HG03521 (cell line): ENCODE results near the gene PSMD1.
A peak's percentile ranks its signal among the peaks of the same experiment; 100 is the strongest.
"Not testable (repeated sequence)": the region's sequence is repeated elsewhere in the genome, so short reads cannot be mapped to it uniquely, and the experiment has no call there.

Source experiments
- ATAC-seq: cut with Tn5 transposase; IDR thresholded peaks from one replicate; pipeline ENCODE4 v1.9.1; 2021; ENCODE audit warnings: mild to moderate bottlenecking, moderate library complexity; ENCODE audit not compliant: unreplicated experiment

Gene PSMD1

DNA sequence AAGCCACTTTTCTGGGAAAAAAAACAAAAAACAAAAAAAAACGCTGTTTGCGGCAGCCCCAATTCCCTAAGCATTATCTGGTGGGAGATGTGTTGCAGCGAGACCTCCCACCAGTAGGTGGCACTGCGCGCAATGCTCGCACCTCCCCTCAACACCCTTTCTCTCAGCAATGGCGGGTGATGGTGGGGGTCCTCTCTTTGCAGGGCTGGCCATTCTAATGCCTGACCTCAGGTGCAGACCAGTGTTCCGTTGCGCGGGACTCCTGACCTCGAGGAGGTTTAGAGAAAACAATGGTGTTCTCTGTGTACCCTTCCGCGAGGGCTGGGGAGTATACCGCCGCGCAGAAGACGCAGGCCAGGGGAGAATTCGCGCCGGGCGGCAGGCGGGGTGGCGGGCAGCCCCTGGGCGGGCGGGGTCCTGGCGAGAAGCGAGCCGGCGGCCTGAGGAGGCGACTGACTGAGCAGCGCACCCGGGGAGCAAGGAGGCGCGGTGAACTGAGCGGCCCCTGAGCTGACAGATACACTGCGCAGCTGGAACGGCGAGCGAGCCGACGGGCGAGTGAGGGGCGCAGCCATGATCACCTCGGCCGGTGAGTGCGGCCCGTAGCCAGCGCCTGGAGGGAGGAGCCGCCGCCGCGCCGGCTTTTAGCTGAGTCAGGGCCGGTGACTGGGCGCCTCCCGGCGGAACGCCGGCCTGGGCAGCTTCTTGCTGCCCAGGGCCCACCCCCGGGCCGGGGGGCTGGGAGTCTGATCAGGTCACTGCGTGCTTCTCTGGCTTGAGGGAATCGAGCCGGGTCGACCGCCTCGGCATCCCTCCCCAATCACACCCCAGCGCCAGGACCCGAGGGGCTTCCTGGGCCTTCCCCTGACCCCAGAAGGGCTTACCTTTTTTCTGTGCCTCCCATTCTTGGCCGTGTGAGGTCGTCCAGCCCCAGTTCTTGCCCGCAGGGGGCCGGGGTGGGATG is at the start of gene PSMD1:
TSS of gene PSMD1 (plus strand) at position 415 of the 964 bp plus-strand sequence. CDS start at position 574, 159 bp downstream.
- peak; percentile 67 for ATAC-seq

DNA sequence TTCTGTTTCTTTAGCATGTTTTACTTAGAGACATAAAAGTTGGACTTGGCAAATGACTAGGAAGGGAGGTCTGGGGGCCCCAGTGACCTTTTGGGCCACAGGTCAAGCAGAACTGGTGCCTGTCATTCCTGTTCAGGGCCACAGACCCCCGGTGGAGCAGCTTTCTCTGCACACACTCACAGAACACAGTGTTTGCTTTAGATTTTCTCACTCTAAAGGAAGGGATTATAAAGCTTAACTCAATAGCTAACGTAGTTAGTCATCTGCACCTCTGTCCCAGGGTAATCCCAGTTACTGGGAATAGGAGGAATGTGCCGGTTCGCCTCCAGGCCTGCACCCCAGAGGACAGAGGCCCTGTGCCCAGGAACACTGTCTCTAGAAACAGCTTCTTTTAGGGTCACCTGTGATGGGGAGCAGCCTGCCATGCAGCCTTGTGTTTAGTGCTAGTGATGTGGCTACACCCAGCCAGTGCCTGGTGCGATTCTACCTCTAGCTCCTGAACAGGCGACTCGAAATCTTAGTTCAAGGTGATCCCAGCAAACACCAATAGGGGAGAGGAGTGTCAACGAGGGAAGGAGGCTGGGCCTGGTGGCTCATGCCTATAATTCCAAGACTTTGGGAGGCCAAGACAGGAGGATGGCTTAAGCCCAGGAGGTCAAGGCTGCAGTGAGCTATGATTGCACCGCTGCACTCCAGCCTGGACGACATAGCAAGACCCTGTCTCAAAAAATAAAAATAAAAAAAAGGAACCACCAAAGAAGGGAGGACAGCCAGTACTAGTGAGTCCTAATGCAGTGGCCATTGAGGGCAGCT is 49.2 kb upstream of the PSMD1 start:
- no peak for ATAC-seq

DNA sequence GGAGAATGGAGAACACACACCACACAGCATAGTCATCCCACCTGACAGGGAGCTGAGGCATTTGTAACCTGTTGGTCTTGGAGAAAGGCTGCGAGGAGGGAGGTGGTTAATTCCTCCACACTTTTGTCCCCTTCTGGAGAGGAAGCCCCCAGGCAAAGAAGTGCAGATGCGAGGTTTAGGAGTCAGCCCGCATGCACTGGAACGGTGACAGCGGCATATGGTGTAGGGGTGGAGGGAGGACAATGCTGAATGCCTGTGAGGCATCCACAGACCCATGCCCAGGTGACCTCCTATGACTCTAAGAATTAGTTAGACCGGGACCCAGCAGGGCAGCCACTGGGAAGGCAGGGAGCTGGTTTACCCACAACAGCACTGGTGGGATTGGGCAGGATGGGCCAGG is 48.5 kb upstream of the PSMD1 start:
- ATAC-seq: no peak

DNA sequence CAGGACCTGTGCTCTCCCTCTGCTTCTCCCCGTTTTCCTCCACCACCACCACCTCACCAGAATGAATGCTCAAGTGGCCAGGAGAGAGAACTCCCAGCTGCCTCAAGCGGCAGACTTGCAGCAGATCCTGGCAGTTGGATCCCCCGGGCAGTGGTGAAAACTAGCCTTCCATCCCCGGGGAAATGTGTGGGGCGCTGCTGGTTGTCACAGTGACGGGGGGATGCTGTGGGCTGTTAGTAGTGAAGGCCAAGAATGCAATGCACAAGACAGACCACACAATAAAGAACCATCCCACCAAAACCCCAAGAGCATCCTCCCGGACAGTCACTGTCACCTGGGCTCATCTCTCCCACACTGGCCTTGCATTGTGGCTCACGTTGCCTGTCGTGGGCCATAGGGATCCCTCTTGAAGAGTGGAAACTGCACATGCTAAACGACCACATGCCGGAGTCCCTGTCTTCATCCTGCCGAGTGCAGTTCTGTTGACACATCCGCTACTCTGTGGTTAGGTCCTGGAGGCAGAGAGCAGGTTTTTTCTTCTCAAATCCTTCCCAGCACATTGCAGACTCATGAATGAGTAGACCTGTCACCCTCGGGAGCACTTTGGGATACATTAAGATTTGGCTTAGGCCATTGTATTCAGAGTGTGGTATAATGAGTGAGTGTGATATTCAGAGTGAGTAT is 47.3 kb upstream of the PSMD1 start:
- no peak for ATAC-seq

DNA sequence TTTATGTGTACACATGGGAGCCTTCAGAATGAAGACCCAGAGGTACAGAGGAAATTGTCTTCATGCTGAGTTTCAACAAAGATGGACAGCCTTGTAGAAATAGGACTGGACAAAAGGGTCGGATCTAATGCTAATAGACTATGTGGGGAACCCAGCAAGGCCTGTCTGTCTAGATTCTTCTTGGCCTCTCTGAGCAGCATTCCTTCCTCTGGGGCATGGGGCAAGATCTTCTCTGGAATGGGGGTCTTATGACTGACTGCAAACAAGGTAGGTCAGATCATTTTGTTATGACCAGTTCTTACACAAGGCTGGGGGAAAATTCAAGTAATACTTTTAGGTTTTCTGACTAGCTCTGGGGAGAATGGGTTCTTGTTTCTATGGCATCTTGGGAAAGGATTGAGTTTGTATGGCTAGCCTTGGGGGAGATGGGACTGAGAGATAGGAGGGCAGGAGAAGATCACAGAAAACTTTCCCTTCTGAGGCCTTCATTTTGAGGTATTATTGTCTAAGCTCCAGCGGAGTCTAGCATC is 46.4 kb upstream of the PSMD1 start:
- ATAC-seq: no peak

DNA sequence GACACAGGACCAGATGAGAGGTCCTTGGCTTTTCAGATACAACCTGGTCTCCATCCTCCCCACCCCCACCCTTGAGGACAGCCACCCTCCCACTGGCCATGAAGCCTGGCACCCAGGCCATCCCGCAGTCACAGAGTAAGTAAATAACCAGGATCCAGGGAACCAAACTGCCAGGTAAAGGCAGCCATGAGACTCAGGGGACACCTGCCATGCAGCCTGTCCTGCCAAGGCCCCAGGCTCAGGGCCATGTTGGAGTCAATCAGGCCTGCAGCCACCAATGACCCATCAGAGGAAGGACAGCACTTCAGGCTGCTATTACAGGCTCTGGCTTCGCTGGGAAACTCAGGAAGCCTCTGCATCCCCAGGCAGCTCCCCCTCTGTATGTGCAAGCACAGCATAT is 45.1 kb upstream of the PSMD1 start:
- ATAC-seq: no peak

DNA sequence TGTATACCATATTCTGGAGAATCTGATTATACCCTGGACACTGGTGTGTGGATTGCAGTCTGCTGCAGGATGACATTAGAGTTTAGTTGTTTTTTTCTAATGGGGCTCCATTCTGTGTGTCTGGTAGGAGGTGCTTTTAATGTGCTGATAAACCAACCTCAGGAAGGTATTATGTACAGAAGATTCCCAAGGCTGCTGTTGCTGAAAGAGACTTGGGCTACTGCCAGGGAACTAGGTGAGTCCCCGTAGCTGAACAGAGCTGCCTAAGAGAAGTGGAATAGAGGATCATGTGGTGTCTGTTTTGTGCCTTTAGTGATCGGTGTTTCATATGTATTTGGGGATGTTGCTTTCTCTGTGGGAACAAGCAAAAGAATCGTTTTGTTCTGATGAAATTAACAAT is 44.2 kb upstream of the PSMD1 start:
- ATAC-seq: no peak

DNA sequence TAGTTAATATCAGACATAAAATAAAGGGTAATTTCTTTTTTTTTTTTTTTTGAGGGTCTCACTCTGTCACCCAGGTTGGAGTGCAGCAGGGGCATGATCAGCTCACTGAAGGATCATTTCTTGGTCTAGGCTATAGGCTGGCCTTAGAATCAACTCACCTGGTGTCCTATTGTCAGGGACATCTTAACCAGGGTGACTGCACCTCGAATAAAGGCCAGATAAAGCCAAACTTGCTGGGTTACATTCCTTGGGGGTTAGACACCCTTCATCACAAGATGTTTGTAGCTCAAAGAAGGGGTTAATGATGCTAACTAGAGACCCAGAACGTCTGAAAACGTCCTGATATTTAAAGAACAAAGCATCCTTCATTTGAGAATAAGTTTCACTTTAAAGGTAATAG is 42.8 kb upstream of the PSMD1 start:
- ATAC-seq: no peak

DNA sequence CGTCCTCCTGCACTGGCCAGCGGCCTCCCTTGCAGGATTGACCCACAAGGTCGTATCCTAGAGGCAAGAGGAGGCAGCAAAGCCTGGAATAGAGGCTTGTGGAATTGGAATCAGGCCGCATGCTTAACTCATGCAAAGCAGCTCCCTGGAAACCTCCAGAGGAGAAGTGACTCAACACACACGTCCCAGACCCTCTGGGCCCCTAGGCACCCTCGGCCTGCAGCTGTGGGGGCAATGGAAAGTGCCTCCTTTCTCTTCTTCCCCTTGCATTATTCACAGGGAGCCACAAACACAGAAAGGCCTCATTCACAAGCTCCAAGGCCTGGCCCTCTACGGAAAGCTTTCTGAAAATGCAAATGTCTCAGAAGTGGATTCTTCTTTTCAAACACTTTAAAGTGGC is 41.2 kb upstream of the PSMD1 start:
- no peak for ATAC-seq

DNA sequence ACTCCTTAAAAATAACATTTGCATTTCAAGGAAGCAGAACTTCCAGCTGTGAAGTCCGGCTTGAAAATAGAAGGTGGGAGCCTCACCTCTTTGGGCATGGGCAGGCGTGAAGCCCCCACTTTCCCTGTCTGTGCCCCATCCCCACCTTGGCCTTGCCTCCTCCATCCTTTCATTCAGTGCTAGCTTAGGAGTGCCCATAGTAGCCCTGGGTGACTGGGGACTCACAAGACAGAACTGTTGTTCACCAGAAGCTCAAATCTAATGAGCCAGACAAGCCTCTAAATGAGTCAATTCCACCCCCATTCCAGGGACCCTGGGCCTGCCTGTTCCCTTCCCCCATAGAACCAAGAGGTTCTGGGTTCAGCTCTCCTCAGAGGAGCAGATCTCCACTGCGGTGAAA is 40.7 kb upstream of the PSMD1 start:
- no peak for ATAC-seq

DNA sequence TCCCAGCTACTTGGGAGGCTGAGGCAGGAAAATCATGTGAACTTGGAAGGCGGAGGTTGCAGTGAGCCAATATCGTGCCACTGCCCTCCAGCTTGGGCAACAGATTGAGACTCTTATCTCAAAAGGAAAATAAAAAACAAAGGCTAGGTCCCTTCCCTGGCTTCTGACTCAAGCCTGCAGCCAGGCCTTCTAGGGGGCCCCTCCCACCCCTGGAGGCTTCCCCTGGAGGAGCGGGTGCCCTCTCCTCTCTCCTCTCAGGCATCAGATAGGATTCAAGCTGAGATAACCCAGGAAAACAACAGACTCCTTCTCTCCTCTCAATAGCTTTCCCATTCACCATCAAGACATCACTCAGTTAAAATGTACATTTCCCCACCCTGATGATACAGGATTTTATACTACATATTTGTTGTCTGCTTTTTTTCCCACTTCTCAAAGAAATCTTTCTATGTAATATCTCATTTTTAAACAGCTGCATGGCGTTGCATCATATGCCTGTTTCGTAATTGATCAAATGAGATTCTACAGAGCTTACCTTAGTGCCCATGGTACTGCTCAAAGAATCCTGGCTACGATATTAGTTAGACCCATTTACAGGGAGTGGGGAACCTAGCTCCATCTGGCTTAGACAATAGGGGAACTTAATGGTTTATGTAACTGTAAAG is 40.0 kb upstream of the PSMD1 start:
- ATAC-seq: no peak

DNA sequence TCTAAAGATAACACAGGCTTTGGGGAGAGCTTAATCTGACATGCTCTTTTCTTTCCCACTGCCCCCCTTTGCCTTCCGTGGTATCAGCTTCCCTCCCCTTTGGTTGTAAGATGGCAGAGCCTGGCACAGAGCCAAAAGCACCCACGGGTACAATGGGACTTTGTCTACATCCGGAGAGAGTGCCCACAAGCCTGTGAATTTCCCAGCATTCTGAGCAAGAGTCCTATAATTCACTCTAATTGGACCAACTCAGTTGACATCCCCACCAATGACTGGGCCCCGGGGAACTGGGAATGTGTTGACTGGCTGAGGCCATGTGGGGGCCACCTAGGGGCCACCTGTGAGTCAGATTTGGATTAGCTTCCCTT is 39.5 kb upstream of the PSMD1 start:
- ATAC-seq: no peak

DNA sequence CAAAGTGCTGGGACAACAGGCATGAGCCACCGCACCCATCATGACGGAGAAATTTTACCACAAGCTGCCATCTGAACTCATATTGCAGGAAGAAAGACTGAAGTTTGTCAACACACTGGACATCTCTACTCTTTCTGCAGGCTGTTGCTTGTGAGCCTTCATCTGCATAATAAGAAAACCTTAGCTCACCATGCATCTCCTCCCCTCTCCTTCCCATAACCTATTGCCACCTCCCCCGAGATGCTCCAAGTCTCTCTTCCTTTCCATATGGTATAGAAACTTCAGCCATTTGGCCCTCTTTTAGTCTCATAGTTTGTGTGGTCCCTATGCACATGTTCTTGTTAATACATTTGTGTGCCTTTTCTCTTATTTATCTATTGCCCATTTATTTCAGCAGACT is 38.5 kb upstream of the PSMD1 start:
- no peak for ATAC-seq

DNA sequence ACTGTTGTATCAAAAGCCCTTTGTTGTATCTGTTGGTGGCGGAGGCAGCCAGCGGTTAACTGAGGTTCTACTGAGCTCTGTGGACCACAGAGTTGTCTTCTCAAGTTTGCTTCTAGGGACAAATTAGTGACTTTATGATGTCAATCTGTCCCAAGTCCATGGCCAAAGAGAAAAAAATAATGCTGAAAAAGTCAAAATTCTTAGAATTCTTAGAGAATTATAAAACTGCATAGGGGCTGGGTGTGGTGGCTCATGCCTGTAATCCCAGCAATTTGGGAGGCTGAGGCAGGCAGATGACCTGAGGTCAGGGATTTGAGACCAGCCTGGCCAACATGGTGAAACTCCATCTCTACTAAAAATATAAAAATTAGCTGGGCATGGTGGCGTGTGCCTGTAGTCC is 31.6 kb upstream of the PSMD1 start:
- not testable (repeated sequence) for ATAC-seq

DNA sequence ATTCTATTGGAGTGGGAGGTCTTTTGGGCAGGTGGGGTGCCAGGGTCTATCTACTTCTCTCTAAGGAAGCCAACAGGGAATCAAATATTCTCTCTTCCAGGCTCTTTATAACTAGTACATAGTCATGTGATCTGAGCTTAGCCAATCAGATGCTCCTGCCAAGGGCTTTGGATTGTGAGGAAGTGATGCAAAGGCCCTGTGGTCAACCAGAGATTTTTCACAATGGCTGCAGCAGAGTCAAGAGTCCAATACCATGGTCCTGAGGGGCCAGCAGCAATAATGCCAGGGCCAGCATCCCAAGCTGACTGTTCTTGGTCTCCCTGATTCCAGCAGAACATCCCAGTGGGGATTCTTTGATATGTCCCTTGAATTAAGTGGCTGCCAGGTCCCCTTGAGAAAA is 27.8 kb upstream of the PSMD1 start:
- ATAC-seq: no peak

DNA sequence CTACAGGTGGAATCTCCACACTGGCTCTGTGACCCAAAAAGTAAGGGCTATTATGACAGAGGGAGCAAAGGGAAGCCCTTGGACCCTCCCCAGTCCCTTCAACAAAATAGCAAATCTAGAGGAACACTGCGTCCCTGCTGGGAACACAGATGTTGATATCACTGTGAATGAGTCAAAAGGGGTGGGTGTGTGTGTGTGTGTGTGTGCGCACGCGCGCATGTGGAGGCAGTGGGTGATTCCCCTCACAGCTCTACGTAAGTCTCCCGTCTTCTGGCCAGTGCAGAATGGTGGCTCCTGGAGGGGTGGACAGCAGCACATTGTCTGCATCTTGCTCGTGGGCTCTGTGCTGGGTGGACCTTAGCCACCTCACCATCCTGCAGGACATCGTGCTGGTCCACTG is 27.1 kb upstream of the PSMD1 start:
- no peak for ATAC-seq

DNA sequence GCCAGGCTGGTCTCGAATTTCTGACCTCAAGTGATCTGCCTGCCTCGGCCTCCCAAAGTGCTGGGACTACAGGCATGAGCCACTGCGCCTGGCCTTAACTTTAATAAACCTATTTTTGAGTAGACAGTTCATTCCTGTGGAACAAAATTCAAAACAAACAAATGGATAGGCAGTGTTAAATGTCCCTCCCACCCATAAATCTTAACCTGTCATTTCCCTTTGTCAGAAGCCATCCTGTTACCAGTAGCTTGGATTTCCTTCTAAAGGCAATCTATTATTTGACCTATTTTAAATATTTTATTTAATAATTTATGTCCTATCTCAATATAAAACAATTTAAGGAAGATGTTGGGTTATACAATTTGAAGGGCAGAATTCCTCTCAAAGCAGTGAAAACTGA is 25.9 kb upstream of the PSMD1 start:
- ATAC-seq: no peak

DNA sequence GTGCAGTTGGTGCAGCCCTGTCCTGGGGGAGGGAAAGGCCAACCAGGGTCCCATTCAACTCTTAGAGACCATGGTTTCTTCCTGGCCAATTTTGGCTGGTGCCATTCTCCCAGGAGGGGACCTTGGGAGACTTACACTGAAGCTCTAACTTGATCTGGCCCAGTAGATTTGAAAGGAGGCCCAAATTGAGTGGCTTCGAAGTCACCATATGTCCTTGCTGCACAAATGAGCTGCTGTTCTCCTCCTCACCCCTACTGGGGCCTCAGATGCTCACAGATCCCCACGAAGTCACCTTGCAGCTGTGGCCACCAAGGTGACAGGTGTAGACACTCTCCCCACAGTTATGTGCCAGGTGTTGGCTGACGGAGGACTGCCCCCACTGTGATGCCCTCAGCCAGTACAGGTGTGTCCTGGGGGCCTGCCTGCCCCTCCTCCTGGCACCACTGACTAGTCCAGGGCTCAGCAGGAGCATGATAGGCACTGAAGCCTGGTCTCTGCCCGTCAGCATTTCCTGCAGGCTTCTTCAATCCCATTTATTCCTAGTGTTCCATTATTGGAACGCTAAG is 24.0 kb upstream of the PSMD1 start:
- no peak for ATAC-seq

DNA sequence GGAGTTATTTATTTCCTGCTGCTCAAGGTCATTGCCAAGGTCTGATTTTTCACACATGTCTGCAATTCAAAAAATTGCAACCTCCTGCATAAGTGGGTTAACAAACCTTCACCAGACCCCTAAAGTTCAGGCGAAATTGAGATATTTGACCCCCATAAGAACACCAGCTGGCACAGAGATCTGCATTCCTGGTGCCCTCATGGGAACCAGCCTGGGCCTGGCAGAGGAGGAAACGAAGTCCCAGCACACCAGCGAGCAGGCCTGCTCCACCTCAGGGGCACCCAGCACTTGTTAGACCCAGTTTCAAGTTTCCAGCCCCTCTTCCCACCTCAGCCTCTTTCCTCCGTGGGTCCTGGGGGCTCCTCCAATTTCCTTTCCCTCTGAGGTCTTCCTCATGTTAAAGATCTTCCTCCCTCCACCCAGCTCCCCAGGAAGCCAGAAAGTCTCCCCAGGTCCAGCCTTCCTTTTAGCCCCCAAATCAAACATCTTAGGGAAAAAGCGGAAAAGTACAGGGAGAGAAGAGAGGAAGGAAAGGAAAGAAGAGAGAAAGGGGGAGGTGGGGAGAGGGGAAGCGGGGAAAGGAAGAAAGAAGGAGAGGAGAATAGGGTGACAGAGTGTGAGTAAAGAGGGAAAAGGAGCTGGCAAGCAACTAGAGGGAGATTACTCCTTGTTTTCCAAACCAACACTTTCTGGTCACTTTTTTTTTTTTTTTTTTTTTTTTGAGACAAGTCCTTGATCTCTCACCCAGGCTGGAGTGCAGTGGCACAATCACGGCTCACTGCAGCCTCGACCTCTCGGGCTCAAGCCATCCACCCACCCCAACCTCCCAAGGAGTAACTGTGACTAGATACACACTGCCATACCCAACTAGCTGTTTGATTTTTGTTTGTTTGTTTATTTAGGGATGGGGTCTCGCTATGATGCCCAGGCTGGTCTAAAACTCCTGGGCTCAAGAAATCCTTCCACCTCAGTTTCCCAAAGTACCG is 23.2 kb upstream of the PSMD1 start:
- ATAC-seq: no peak
